A673 (cell line): ENCODE results near the gene HLA-DQA2.

ENCODE experiments used
- EZH2 ChIP-seq: fragments of 200-600 bp; sonication (generic); IDR thresholded peaks from 2 replicates; pipeline ENCODE4 v1.6.1; 2017; ENCODE audit warnings: borderline replicate concordance, low read depth, mild to moderate bottlenecking, mixed read lengths, antibody characterized with exemption, low read length; ENCODE audit not compliant: poor library complexity, severe bottlenecking
- TF ChIP-seq, protein P1 (sequence below): fragments of 300-800, 200-600 bp; sonication (generic); conservative IDR thresholded peaks from 2 replicates; pipeline ENCODE4 v1.5.1; 2017; ENCODE audit warnings: low read depth, mild to moderate bottlenecking, antibody characterized with exemption, low read length, moderate library complexity, mixed read lengths

DNA sequence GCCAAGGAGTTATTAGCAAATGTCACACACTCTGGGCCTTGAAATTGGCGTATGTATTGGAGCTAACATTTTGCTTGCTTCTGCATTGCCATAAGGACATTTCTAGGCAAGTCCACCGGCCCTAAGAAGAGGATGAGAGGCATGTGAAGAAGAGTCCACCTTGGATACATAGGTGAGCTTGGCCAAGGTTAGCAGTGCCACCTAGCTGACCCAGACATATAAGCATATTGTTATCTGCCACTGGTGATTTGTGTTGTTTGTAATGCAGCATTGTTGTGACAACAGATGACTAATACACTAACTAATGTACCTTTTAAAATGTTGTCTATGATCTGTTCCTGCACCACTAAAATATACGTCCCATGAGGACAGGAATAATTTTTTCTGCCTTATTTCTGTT is 24.8 kb upstream of the HLA-DQA2 start:
- TF ChIP-seq, protein P1, sequence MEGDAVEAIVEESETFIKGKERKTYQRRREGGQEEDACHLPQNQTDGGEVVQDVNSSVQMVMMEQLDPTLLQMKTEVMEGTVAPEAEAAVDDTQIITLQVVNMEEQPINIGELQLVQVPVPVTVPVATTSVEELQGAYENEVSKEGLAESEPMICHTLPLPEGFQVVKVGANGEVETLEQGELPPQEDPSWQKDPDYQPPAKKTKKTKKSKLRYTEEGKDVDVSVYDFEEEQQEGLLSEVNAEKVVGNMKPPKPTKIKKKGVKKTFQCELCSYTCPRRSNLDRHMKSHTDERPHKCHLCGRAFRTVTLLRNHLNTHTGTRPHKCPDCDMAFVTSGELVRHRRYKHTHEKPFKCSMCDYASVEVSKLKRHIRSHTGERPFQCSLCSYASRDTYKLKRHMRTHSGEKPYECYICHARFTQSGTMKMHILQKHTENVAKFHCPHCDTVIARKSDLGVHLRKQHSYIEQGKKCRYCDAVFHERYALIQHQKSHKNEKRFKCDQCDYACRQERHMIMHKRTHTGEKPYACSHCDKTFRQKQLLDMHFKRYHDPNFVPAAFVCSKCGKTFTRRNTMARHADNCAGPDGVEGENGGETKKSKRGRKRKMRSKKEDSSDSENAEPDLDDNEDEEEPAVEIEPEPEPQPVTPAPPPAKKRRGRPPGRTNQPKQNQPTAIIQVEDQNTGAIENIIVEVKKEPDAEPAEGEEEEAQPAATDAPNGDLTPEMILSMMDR, result no peak
- TF ChIP-seq EZH2, result no peak
